Liver (tissue), 9 donors: ENCODE measurements around the gene MUL1. TPM values are rescaled to one million over a fixed set of nuclear protein-coding genes. Genes with fewer than 3 reads are reported as not detected.

Source experiments
- DNase-seq: peaks from one replicate; pipeline ENCODE4 v3.0.0-alpha.2; 2017; ENCODE audit warnings: low spot score
- H3K27ac ChIP-seq, 2 donors: one replicate each; pipeline ENCODE4 v1.7.0; 2013; ENCODE audit warnings: inconsistent platforms in 2 of 2, low read length in 2 of 2, control low read depth in 1 of 2, low read depth in 1 of 2, mild to moderate bottlenecking in 1 of 2
- H3K27me3 ChIP-seq, 4 donors: one replicate each; pipeline versions ENCODE4 v1.6.1 to v1.7.0; 2013; ENCODE audit warnings: low read length in 3 of 4, inconsistent platforms in 1 of 4, mild to moderate bottlenecking in 1 of 4, moderate library complexity in 1 of 4; ENCODE audit not compliant: control insufficient read depth in 4 of 4, insufficient read depth in 4 of 4
- H3K36me3 ChIP-seq, 4 donors: one replicate each; pipeline versions ENCODE4 v1.6.1 to v1.7.0; 2013; ENCODE audit warnings: low read length in 3 of 4, mild to moderate bottlenecking in 3 of 4, low read depth in 1 of 4, moderate library complexity in 1 of 4; ENCODE audit not compliant: control insufficient read depth in 4 of 4, insufficient read depth in 3 of 4
- H3K4me1 ChIP-seq, 4 donors: one replicate each; pipeline versions ENCODE4 v1.6.1 to v1.7.0; 2013; ENCODE audit warnings: low read length in 3 of 4, mild to moderate bottlenecking in 3 of 4, moderate library complexity in 1 of 4; ENCODE audit not compliant: control insufficient read depth in 4 of 4, insufficient read depth in 4 of 4
- H3K4me3 ChIP-seq, 3 donors: one replicate each; pipeline versions ENCODE4 v1.6.1 to v1.7.0; 2013; ENCODE audit warnings: low read length in 3 of 3, control low read depth in 1 of 3, low read depth in 1 of 3, mild to moderate bottlenecking in 1 of 3
- H3K9ac ChIP-seq, 2 donors: one replicate each; pipeline ENCODE4 v1.7.0; 2013; ENCODE audit warnings: low read length in 2 of 2, mild to moderate bottlenecking in 2 of 2, moderate library complexity in 2 of 2, control low read depth in 1 of 2, low read depth in 1 of 2
- H3K9me3 ChIP-seq, 4 donors: one replicate each; pipeline versions ENCODE4 v1.6.1 to v1.7.0; 2013; ENCODE audit warnings: low read length in 3 of 4; ENCODE audit not compliant: control insufficient read depth in 4 of 4
- ATF3 ChIP-seq: IDR thresholded peaks from 2 replicates; pipeline ENCODE4 v1.6.1; 2016; ENCODE audit warnings: antibody characterized with exemption
- CTCF ChIP-seq: fragments of 150-350 bp; IDR thresholded peaks from 2 replicates; pipeline ENCODE4 v1.5.1; 2017; ENCODE audit warnings: improper control_type of control experiment, low read depth, low read length; ENCODE audit not compliant: missing input control
- EGR1 ChIP-seq, 2 donors: IDR thresholded peaks; 2 replicates each; pipeline ENCODE4 v1.6.1; 2016 to 2018; ENCODE audit warnings: antibody characterized with exemption in 2 of 2, low read depth in 2 of 2
- FOXA1 ChIP-seq: IDR thresholded peaks from 2 replicates; pipeline ENCODE4 v1.6.1; 2016; ENCODE audit warnings: antibody characterized with exemption
- FOXA2 ChIP-seq: IDR thresholded peaks from 2 replicates; pipeline ENCODE4 v1.6.1; 2016; ENCODE audit warnings: antibody characterized with exemption
- GABPA ChIP-seq, 2 donors: IDR thresholded peaks in 1 of 2; conservative IDR thresholded peaks in 1 of 2; 2 replicates each; pipeline ENCODE4 v1.6.1; 2016; ENCODE audit warnings: antibody characterized with exemption in 2 of 2, mild to moderate bottlenecking in 1 of 2, moderate library complexity in 1 of 2
- HNF4A ChIP-seq, 2 donors: conservative IDR thresholded peaks; 2 replicates each; pipeline ENCODE4 v1.6.1; 2016; ENCODE audit warnings: antibody characterized with exemption in 2 of 2, mild to moderate bottlenecking in 2 of 2
- HNF4G ChIP-seq: IDR thresholded peaks from 2 replicates; pipeline ENCODE4 v1.6.1; 2016; ENCODE audit warnings: antibody characterized with exemption
- JUND ChIP-seq, 2 donors: IDR thresholded peaks; 2 replicates each; pipeline ENCODE4 v1.6.1; 2016; ENCODE audit warnings: antibody characterized with exemption in 2 of 2
- NR2F2 ChIP-seq: IDR thresholded peaks from 2 replicates; pipeline ENCODE4 v1.6.1; 2016; ENCODE audit warnings: antibody characterized with exemption
- RAD21 ChIP-seq, 2 donors: IDR thresholded peaks; 2 replicates each; pipeline ENCODE4 v1.6.1; 2016; ENCODE audit warnings: antibody characterized with exemption in 2 of 2, mild to moderate bottlenecking in 2 of 2
- REST ChIP-seq: IDR thresholded peaks from 2 replicates; pipeline ENCODE4 v1.6.1; 2016; ENCODE audit warnings: antibody characterized with exemption, mild to moderate bottlenecking
- RXRA ChIP-seq, 2 donors: IDR thresholded peaks; 2 replicates each; pipeline ENCODE4 v1.6.1; 2017 to 2018; ENCODE audit warnings: antibody characterized with exemption in 2 of 2, mild to moderate bottlenecking in 1 of 2
- SP1 ChIP-seq: IDR thresholded peaks from 2 replicates; pipeline ENCODE4 v1.6.1; 2018; ENCODE audit warnings: antibody characterized with exemption, mild to moderate bottlenecking
- TAF1 ChIP-seq: conservative IDR thresholded peaks from 2 replicates; pipeline ENCODE4 v1.6.1; 2016; ENCODE audit warnings: antibody characterized with exemption, mild to moderate bottlenecking
- YY1 ChIP-seq: IDR thresholded peaks from 2 replicates; pipeline ENCODE4 v1.6.1; 2016; ENCODE audit warnings: antibody characterized with exemption, mild to moderate bottlenecking
- WGBS: extraction: QIAGEN DNeasy Blood & Tissue Kit; methylation state at CpG from one replicate; pipeline ENCODE4 v1.1.7; 2013; 5-methylcytosine and 5-hydroxymethylcytosine counted together
- polyA plus RNA-seq, 2 donors: library from polyadenylated mRNA; stranded (reverse) in 1 of 2; unstranded in 1 of 2; fragments of 200-250 nt in 1 of 2; fragments of >200 nt in 1 of 2; fragmentation: Nextera tagmentation in 1 of 2; extraction: Ambion mirVana in 1 of 2; gene quantifications; one replicate each; pipeline versions ENCODE4 v1.2.1 to v1.2.3, GENCODE V29; 2013 to 2015
- total RNA-seq, 2 donors: library from RNA; depleted of rRNA; stranded (reverse); fragments of >200 nt; gene quantifications; one replicate each; pipeline ENCODE4 v1.2.3, GENCODE V29; 2014
- TF ChIP-seq, protein P1 (sequence below): IDR thresholded peaks from 2 replicates; pipeline ENCODE4 v1.6.1; 2016; ENCODE audit warnings: antibody characterized with exemption
- TF ChIP-seq, protein P2 (sequence below): IDR thresholded peaks from 2 replicates; pipeline ENCODE4 v1.6.1; 2016; ENCODE audit warnings: antibody characterized with exemption
- donor health status: healthy.
- donor health status: healthy.
- donor health status: healthy.
- donor health status: healthy.
- donor health status: healthy.

The MUL1 gene
- total and polyA plus RNA-seq, 4 donors: 9.5 to 19.4 (median 16.8) TPM

DNA sequence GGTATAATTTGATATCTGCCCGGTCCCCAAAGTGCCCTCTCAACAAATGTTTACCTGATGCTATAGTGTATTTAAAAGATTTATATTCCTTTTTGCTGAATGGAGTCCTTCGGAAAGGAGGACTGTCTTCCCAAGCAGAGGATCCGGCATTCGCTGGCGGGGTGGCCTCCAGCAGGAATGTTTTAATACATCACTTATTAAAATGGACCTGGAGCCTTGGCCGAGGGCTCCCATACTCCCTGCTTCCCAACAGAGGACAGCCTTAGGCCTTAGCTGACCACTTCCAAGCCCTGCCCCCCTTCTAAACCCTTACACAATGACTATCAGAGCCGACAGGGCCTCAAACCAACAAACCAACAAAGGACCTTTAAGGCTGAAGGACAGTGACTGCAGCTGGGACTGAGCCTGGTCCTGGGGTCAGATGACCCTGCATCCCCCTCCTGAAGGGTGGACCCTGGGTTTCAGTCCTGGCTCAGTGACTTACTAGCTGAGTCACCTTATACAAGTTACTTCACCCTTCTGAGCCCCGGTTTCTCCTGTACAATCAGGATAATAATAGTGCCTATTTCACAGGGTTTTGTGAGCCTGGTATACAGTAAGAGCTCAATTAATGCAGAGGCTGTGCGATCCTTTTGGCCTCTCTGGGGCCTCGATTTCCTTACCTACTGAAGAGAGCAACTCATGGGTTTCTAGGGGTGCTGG is 27.6 kb downstream of the MUL1 start (continued):
- peak; percentile 59 for TF ChIP-seq REST
- TF ChIP-seq, protein P1, sequence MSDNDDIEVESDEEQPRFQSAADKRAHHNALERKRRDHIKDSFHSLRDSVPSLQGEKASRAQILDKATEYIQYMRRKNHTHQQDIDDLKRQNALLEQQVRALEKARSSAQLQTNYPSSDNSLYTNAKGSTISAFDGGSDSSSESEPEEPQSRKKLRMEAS: peak; percentile 55
- no peak for TF ChIP-seq FOXA2
- TF ChIP-seq RXRA (IDR thresholded peaks at IDR 0.05): peak; percentile 84 to 89
- TF ChIP-seq SP1: peak; percentile 95
- peak; percentile 21 for TF ChIP-seq ATF3
- peak; percentile 55 for TF ChIP-seq TAF1

DNA sequence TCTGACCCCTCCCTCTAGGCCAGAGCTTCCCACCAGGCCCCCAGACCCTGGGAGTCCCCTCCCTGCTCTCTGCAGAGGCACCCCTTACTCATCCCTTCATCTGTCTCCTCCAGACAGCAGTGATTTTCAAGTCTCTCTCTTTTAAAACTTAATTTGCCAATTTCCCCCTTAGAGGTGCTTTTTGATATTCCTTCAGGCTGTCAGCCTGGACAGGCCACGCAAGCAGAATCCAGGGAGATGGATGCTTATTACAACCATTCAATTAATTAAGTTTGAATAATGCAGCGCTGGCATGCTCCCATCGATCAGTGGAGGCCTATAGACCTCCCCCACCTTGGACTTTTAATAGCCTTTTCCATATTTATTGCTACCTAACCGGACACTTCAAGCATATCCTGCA is 28.1 kb downstream of the MUL1 start:
- no peaks in the 10 kb centered on the region for H3K36me3 ChIP-seq
- peak overlapping the region in 1 of 2 donors; percentile 39 for H3K9ac ChIP-seq

More for the DNA sequence above, 28.1 kb downstream of the MUL1 start:
- Histone ChIP-seq H3K4me1 (peaks cover 27 to 92% (median 74%) of the 10 kb centered on the region in 4 donors), H3K27me3 (no peaks in the 10 kb centered on the region), H3K9me3 (no peaks in the 10 kb centered on the region), H3K27ac (peak overlapping the region; percentile 72 to 86), H3K4me3 (peak overlapping the region; percentile 22 to 52 (median 30))
- WGBS: 30% methylated on average over 4 of the region's 4 CpGs
- TF ChIP-seq NR2F2 (no peak), EGR1 (IDR thresholded peaks at IDR 0.05; ENCODE audit: low read depth in 2 of 2) (no peak), FOXA2 (no peak), HNF4G (no peak), JUND (IDR thresholded peaks at IDR 0.05) (no peak), FOXA1 (no peak), RXRA (IDR thresholded peaks at IDR 0.05) (no peak), RAD21 (IDR thresholded peaks at IDR 0.05) (no peak), HNF4A (conservative IDR thresholded peaks at IDR 0.05) (no peak), SP1 (no peak), TAF1 (no peak), ATF3 (no peak), CTCF (no peak), GABPA (IDR thresholded peaks at IDR 0.05 in 1 of 2, conservative IDR thresholded peaks at IDR 0.05 in 1 of 2) (no peak), REST (no peak), YY1 (no peak)
- TF ChIP-seq, protein P1: no peak
- TF ChIP-seq, protein P2, sequence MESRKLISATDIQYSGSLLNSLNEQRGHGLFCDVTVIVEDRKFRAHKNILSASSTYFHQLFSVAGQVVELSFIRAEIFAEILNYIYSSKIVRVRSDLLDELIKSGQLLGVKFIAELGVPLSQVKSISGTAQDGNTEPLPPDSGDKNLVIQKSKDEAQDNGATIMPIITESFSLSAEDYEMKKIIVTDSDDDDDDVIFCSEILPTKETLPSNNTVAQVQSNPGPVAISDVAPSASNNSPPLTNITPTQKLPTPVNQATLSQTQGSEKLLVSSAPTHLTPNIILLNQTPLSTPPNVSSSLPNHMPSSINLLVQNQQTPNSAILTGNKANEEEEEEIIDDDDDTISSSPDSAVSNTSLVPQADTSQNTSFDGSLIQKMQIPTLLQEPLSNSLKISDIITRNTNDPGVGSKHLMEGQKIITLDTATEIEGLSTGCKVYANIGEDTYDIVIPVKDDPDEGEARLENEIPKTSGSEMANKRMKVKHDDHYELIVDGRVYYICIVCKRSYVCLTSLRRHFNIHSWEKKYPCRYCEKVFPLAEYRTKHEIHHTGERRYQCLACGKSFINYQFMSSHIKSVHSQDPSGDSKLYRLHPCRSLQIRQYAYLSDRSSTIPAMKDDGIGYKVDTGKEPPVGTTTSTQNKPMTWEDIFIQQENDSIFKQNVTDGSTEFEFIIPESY: no peak
- DNase-seq: no peak
